ENCODE results near the gene FNBP1. TPM values are rescaled to one million over a fixed set of nuclear protein-coding genes. Genes with fewer than 3 reads are reported as not detected.

FNBP1 gene
- total and polyA plus RNA-seq, 2 experiments from 2014 or later, result 26.6 to 28.8 TPM

DNA sequence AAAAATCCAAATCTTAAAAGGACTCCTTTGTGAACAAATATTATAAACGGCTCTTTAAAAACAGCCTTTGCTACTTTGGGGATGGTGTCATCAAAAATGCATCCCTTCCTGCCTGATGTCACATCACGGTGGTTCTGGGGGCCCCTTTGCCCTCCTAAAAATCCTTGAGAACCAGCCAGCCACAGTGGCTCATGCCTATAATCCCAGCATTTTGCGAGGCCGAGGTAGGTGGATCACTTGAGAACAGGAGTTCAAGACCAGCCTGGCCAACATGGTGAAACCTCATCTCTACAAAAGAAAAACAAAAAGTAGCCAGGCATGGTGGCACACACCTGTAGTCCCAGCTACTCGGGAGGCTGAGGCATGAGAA lies 43.9 kb downstream of the FNBP1 start:
- no peak overlapping the region for H2AFZ ChIP-seq
- H3K4me3 ChIP-seq, result no peak overlapping the region
- DNase-seq (ENCODE audit: low spot score), result no peak
- no peak overlapping the region for H3K27ac ChIP-seq (ENCODE audit: low read depth)
- H4K20me1 ChIP-seq (replicated peaks; ENCODE audit: insufficient read depth), result no peaks in the 10 kb centered on the region
- no peaks in the 10 kb centered on the region for H3K36me3 ChIP-seq (ENCODE audit: insufficient read depth)
- no peaks in the 10 kb centered on the region for H3K9me3 Mint-ChIP-seq
- H3K4me3 Mint-ChIP-seq, result no peak overlapping the region
- TF ChIP-seq ZNF331 (CRISPR knock-in tag; IDR thresholded peaks at IDR 0.05; ENCODE audit: low read depth), result no peak
- TF ChIP-seq, protein P1, sequence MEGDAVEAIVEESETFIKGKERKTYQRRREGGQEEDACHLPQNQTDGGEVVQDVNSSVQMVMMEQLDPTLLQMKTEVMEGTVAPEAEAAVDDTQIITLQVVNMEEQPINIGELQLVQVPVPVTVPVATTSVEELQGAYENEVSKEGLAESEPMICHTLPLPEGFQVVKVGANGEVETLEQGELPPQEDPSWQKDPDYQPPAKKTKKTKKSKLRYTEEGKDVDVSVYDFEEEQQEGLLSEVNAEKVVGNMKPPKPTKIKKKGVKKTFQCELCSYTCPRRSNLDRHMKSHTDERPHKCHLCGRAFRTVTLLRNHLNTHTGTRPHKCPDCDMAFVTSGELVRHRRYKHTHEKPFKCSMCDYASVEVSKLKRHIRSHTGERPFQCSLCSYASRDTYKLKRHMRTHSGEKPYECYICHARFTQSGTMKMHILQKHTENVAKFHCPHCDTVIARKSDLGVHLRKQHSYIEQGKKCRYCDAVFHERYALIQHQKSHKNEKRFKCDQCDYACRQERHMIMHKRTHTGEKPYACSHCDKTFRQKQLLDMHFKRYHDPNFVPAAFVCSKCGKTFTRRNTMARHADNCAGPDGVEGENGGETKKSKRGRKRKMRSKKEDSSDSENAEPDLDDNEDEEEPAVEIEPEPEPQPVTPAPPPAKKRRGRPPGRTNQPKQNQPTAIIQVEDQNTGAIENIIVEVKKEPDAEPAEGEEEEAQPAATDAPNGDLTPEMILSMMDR (conservative IDR thresholded peaks at IDR 0.05; ENCODE audit: low read depth in 2 of 2), result no peak
- no peak for TF ChIP-seq STAT1 (IDR thresholded peaks at IDR 0.05; ENCODE audit: unreplicated experiment)
- no peak for TF ChIP-seq ZNF114 (CRISPR knock-in tag; IDR thresholded peaks at IDR 0.05)
- no peak for TF ChIP-seq POLR2AphosphoS5 (IDR thresholded peaks at IDR 0.05; ENCODE audit: low read depth)
- TF ChIP-seq, protein P2, sequence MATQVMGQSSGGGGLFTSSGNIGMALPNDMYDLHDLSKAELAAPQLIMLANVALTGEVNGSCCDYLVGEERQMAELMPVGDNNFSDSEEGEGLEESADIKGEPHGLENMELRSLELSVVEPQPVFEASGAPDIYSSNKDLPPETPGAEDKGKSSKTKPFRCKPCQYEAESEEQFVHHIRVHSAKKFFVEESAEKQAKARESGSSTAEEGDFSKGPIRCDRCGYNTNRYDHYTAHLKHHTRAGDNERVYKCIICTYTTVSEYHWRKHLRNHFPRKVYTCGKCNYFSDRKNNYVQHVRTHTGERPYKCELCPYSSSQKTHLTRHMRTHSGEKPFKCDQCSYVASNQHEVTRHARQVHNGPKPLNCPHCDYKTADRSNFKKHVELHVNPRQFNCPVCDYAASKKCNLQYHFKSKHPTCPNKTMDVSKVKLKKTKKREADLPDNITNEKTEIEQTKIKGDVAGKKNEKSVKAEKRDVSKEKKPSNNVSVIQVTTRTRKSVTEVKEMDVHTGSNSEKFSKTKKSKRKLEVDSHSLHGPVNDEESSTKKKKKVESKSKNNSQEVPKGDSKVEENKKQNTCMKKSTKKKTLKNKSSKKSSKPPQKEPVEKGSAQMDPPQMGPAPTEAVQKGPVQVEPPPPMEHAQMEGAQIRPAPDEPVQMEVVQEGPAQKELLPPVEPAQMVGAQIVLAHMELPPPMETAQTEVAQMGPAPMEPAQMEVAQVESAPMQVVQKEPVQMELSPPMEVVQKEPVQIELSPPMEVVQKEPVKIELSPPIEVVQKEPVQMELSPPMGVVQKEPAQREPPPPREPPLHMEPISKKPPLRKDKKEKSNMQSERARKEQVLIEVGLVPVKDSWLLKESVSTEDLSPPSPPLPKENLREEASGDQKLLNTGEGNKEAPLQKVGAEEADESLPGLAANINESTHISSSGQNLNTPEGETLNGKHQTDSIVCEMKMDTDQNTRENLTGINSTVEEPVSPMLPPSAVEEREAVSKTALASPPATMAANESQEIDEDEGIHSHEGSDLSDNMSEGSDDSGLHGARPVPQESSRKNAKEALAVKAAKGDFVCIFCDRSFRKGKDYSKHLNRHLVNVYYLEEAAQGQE (IDR thresholded peaks at IDR 0.05; ENCODE audit: unreplicated experiment), result no peak
- H3K4me1 ChIP-seq (ENCODE audit: insufficient read depth), result 0 out of 2 replicates have a peak, but pooled peaks cover 4% of the 10 kb centered on the region
- H3K4me2 ChIP-seq, result no peak overlapping the region
- no peak for ATAC-seq
- H3F3A ChIP-seq (replicated peaks; ENCODE audit: low read depth), result 0 out of 2 replicates have a peak, but pooled peaks cover under 1% of the 10 kb centered on the region
- H3K27ac Mint-ChIP-seq, result no peak overlapping the region
- H3K4me1 Mint-ChIP-seq, result peaks cover 16% of the 10 kb centered on the region
- no peaks in the 10 kb centered on the region for H3K27me3 ChIP-seq (ENCODE audit: insufficient read depth)
- peaks cover 28% of the 10 kb centered on the region for H3K79me2 ChIP-seq (replicated peaks; ENCODE audit: insufficient read depth)
- H3K9me2 ChIP-seq (ENCODE audit: insufficient read depth), result no peaks in the 10 kb centered on the region
- H3K36me3 Mint-ChIP-seq (ENCODE audit: low read depth), result no peaks in the 10 kb centered on the region
- peaks cover 4% of the 10 kb centered on the region for H3K27me3 Mint-ChIP-seq (ENCODE audit: insufficient read depth, low read depth, poor library complexity)

DNA sequence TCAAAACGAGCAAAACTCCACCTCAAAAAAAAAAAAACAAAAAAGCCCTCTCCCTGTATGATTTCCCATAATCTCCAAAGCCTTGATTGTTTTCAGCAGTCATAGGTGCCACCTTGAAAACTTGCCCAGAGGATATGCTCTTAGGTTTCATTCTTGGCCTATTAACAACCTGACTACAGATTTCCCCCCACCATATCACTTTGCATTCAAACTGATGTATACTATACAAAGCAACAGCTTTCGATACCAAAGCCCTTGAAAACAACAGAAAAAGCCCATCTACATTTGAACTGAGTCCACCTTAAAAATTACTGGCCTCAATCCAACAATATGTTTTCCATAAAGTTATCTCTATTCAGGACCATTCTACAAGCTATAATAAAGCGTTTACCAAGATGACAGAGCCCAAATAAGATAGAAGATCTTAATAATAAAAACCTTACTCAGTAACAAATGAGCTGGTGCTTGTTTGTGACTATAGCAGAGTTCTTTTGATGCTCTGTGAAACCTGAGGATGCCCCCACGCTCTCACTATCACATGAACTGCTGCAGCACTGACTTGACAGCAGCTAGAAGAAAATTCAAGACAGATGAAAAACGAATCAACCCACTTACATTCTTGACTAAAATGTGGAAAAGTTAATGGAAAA lies 44.4 kb downstream of the FNBP1 start:
- H3K36me3 Mint-ChIP-seq (ENCODE audit: low read depth), result no peaks in the 10 kb centered on the region
- H3K4me3 Mint-ChIP-seq, result no peak overlapping the region
- H3K27ac Mint-ChIP-seq, result no peak overlapping the region
- H3K27me3 ChIP-seq (ENCODE audit: insufficient read depth), result no peaks in the 10 kb centered on the region
- H3K4me3 ChIP-seq, result no peak overlapping the region
- no peak overlapping the region for H2AFZ ChIP-seq
- H3K79me2 ChIP-seq (replicated peaks; ENCODE audit: insufficient read depth), result peaks cover 26% of the 10 kb centered on the region
- peaks cover 16% of the 10 kb centered on the region for H3K4me1 Mint-ChIP-seq
- no peaks in the 10 kb centered on the region for H3F3A ChIP-seq (replicated peaks; ENCODE audit: low read depth)
- DNase-seq (ENCODE audit: low spot score) (no peak), ATAC-seq (no peak)
- H3K36me3 ChIP-seq (ENCODE audit: insufficient read depth), result no peaks in the 10 kb centered on the region
- no peaks in the 10 kb centered on the region for H3K9me2 ChIP-seq (ENCODE audit: insufficient read depth)
- no peak overlapping the region for H3K4me2 ChIP-seq
- no peaks in the 10 kb centered on the region for H3K9me3 Mint-ChIP-seq
- H3K27me3 Mint-ChIP-seq (ENCODE audit: insufficient read depth, low read depth, poor library complexity), result peaks cover 4% of the 10 kb centered on the region
- H3K27ac ChIP-seq (ENCODE audit: low read depth), result no peak overlapping the region
- 0 out of 2 replicates have a peak, but pooled peaks cover 4% of the 10 kb centered on the region for H3K4me1 ChIP-seq (ENCODE audit: insufficient read depth)
- H4K20me1 ChIP-seq (replicated peaks; ENCODE audit: insufficient read depth), result no peaks in the 10 kb centered on the region
- TF ChIP-seq JUNB (IDR thresholded peaks at IDR 0.05; ENCODE audit: unreplicated experiment) (no peak), POLR2AphosphoS5 (IDR thresholded peaks at IDR 0.05; ENCODE audit: low read depth) (no peak), EZH2phosphoT487 (IDR thresholded peaks at IDR 0.05; ENCODE audit: unreplicated experiment) (no peak), ZNF331 (CRISPR knock-in tag; IDR thresholded peaks at IDR 0.05; ENCODE audit: low read depth) (no peak), STAT1 (IDR thresholded peaks at IDR 0.05; ENCODE audit: unreplicated experiment) (no peak), NANOG (IDR thresholded peaks at IDR 0.05; ENCODE audit: borderline replicate concordance) (no peak)
- TF ChIP-seq, protein P2 (IDR thresholded peaks at IDR 0.05; ENCODE audit: unreplicated experiment), result no peak
- TF ChIP-seq, protein P1 (conservative IDR thresholded peaks at IDR 0.05; ENCODE audit: low read depth in 2 of 2), result no peak
